HG03159 (cell line): ENCODE results near the gene DPEP3.
"Not testable (repeated sequence)": the region's sequence is repeated elsewhere in the genome, so short reads cannot be mapped to it uniquely, and the experiment has no call there.

Experiments
- ATAC-seq: cut with Tn5 transposase; IDR thresholded peaks from one replicate; pipeline ENCODE4 v1.9.1; 2021; ENCODE audit warnings: mild to moderate bottlenecking, moderate library complexity; ENCODE audit not compliant: unreplicated experiment

Gene DPEP3

DNA sequence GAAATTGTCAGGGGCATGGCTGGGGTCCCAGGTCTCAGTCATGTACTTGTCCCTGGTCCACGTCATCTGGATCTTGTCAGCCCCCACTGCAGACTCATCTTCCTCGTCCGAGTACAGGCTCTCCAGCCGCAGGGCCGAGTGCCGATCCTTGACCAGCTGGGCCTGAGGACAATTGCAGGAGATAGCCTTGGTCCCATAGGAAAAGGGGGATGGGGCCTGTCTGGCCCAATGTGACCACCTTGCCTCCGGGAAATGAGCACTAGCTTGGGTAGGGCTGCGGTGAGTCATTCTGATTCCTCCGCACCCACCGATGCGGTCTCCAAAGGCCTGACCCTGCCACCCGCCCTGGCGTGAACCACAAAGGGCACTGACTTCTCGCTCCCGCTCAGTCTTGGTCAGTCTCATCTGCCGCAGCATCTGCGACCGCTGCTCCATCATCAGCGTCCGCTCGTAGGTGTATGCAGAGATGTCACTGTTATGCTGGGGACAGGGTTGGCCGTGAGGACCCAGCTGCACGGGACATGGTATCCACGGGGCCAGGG is 34.8 kb downstream of the DPEP3 start:
- ATAC-seq, result no peak

DNA sequence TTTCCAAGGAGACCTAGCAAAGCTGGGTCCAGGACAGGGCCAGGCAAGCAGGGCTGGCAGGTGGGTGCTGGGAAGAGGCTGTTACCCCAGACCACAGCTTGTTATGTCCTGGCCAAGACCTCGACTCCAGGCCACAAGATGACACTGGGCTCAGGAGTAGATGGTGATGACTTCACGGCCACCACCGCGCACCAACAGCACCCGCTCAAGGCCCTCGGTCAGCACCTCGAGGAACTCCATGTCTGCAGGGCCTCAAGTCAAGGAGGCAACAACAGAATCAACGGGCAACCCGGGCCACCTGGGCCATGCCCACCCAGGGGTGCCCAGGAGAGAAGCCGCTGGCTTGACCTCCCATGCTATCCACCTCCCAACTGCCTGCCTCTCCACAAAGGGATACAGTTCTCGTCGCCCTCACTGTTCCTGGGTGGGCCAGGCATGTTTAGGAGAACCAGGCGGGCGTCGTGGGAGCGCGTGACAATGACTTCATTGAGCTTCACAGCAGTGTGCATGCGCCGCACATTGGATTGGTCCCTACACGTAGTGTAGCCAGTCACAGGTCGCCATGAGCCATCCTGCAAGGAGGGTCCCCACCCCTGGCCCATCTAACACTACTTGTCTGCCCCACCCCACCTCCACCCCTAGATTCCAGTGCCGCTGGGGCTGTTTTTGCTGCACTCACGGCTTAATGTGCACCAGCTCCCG is 35.5 kb downstream of the DPEP3 start:
- ATAC-seq, result no peak

DNA sequence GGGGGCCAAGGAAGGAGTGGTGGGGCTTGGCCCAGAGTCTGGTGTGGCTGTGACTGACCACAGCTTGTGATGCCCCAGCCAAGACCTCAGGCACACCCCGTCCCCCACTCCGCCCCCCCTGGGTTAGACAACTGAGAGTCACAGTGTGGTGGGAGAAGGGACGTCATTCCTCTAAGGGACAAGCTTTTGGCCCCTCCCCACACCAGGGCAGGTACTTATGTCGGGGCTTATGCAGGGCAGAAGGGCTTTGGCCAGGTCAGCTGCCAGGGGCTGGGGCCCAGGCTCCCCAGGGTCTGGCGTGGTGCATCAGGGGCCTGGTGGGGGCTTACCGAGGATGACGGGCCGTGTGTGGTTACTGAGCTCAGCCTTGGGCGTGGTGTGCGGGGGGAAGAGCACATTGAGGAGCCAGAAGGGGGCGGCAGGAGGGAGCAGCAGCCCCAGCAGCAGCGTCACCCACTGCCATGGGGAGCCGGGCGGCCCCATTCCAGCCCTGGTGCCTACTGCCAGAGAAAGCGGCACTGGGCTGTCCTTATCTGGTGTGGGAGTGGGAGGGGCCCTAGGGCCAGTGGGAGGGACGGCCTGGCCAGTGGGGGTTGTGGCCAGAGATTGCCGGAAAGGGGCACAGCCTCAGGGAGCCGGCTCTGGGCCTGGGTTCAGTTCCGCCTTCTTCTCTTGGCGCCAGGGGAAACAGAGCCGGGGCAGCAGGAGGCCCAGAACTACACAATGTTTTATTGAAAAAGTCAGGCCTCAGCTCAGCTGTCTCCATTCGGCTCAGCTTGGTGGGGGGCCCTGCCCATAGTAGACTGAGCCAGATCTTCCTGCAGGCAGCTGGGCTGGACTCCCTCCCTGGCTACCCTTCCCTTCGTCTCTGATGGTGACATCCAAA is 36.4 kb downstream of the DPEP3 start, which contains the start of gene LCAT:
TSS of gene LCAT (minus strand) at position 502 of the 886 bp plus-strand sequence. CDS start at position 483, 19 bp downstream.
- ATAC-seq, result no peak

DNA sequence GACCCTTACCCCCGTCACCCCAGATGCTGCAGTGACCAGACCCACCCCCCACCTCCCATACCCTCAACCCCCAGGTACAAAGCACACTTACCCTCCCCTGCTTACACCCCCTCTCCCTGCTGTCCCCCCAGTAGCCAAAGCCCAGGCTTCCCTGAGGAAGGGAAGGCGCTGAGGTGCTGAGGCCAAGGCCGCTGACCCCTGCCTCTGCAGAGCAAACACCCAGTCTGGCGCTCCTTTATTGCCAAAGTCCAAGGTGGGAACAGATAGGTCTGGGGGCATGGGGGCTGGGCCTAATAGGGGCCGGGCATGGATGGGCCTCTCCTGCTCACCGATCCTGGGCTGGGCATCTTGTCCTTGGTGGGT is 37.1 kb downstream of the DPEP3 start:
- no peak for ATAC-seq

DNA sequence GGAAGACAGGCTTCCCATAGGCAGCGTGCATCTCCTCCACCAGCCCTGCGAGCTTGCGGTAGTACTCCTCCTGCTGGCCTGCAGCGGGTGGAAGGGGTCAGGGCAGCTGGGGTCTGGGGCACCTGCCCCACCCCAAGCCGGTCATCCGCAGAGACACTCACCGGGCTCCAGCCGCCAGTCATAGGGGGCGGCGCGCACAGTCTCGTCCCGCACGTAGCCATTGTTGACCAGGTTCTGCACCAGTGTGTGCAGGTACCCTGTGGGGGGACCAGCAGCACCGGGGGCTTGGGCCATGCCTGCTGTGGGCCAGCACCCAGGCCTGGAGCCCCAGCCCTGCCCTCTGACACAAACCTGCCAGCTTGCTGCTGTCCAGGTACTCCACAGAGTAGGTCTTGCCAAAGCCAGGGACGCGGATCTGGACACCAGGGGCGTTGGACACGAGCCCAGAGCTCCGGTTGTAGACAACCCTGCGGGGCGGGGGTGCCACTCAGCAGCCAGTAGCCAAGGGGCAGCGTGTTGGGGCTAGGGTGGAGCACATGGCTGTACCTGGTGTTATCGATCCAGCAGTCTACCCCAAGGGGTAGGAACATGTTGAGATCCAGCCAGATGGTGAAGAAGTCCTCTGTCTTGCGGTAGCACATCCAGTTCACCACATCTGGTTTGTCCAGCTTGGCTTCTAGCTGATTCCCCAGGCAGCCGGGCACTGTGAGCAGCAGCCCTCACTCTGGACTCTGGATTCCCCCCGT is 37.6 kb downstream of the DPEP3 start:
- no peak for ATAC-seq

DNA sequence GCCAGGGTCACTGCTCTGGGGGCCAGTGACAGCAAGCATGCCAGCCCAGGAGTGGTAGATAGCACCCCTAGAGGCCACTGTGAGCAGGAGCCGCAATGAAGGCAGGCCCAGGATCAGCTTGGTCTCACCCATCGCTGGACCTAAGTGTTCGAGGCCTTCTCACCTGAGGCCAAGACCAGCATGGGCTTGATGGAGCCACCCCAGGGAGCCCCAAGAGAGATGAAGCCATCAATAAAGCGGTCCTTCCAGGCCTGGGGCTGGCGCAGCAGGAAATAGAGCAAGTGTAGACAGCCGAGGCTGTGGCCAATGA is 38.1 kb downstream of the DPEP3 start:
- no peak for ATAC-seq

DNA sequence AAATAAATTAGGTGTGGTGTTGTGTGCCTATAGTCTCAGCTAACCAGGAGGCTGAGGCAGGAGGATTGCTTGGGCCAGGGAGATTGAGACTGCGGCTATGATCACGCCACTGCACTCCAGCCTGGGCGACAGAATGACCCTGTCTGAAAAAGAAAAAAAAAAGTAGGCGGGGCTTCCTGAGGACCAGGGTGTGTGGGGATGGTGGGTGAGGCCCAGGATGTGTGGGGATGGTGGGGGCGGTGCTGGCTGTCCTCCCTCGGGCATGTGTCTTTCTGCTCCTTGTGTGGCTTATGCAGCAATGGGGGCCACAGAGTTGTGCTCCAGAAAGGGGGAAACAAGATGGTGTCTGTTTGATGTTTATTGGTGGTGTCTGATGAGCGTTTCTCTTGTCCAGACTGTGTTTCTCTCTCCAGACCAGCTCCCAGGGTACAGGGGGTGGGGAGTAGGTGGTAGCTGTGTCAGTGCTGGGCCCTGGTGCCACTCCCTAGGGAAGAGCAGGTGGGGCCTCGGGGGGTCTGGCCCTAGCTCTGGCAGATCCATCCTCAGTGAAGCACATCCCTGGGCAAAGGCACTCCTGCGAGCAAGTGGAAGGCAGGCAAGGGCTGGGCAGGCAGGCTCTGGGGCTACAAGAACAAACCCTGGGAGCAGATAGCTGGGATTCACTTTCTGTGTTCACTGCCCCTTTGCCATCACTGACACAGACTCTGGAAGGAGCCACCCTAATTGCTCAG is 38.7 kb downstream of the DPEP3 start:
- ATAC-seq, result no peak

DNA sequence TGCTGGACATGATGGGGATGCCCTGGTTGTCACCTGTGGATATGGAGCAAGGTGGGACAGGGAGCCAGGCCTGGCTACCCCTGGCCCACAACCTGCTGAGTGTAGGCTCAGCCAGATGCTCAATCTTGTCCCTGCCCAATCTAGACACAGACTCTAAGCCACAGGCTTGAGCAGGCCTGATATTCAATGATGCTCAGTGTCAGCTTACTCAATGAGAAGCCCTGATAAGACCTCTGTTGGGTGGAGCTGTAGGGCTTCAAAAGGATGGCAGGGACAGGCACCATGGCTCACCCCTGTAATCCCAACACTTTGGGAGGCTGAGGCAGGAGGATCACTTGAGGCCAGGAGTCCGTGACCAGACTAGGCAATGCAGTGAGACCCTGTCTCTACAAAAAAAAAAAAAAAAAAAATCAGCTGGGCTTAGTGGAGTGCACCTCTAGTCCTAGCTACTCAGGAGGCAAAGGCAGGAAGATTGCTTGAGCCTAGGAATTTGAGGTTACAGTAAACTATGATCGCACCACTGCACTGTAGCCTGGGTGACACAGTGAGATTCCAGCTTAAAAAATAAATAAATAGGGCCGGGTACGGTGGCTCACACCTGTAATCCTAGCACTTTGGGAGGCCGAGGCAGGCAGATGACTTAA is 39.7 kb downstream of the DPEP3 start:
- ATAC-seq, result no peak

DNA sequence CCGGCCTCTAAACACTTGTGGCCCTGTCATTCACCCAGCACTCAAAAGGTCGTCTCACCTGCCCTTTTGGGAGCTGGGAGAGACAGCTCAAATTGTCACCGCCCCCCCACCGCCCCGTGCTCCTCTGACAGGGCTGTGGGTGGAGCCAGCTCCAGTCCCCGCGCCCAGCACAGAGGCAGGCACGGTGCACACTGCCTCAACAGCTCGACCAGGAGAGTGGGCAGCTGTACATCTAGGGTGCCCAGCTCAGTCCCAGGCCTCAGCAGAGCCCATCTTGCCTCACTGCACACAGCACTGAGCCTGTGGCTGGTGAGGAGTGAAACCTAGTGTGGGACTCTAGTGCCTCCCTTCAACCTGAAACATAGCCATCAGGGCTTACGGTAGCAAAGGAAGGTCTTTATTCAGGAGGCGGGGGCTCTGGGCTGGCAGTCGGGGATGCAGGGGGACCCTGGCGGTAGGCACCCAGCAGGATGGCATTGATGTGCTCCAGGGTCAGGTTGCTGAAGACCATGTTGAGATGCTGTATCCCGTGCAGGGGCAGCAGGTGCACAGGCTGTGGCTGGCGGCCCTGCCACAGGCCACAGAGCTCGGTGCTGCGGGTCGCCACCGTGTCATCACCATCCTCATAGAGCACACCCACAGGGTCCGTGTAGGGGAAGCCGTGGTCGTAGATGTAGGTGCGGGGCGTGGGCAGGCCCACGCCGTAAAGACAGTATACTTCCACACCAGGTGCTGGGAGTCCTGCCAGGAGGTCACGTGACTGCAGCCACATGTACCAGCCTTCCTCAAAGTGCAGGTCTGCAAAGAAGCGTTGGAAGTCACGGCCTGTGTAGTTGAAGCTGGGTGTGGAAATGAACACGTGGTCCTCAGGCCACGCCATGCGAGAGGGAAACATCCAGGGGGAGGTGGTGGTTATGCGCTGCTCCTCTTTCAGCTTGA is 40.5 kb downstream of the DPEP3 start:
- no peak for ATAC-seq

DNA sequence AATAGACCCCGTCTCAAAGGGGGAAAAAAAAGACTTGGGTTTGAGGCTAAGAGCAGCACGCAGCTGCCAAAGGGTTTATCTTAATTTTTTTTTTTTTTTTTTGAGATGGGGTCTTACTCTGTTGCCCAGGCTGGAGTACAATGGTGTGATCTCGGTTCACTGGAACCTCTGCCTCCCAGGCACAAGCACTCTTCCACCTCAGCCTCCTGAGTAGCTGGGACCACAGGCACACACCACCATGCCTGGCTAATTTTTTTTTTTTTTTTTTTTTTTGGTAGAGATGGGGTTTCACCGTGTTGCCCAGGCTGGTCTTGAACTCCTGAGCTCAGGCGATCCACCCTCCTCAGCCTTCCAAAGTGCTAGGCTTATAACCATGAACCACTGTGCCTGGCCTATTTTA is 42.6 kb downstream of the DPEP3 start:
- not testable (repeated sequence) for ATAC-seq

DNA sequence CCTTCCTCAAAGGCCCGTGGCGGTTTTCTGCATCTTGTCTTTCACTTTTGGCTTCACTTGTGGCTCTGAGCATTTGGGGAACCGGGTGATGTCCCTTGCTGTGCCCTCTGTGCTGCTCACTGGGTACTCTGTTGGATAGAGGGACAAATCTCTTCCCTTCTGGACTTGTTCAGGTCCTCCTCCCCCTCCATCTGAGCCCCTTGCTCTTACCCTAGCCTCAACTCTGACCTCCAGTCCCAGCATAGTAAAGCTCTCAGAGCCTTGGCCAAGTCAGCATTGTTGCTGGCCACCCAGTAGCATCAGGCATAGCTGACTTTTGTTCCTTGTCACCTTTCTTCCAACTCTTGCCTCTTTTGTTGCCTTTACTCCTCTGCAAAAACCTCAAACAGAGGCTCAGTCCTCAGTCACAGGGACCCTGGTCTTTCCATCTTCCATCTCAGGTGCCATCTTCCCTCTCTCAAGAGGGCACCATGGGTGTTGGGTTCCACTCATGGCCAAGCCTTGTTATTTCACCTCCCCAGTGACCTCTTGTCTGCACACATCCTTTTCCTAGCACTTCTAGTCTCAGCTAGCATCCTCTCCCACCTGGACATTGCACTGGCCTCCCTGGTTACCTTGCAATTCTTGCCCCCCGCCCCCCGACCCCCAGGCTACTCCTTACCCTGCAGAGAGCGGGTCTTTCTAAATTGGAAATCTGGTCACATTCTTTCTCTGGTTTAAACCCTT is 43.3 kb downstream of the DPEP3 start:
- no peak for ATAC-seq

DNA sequence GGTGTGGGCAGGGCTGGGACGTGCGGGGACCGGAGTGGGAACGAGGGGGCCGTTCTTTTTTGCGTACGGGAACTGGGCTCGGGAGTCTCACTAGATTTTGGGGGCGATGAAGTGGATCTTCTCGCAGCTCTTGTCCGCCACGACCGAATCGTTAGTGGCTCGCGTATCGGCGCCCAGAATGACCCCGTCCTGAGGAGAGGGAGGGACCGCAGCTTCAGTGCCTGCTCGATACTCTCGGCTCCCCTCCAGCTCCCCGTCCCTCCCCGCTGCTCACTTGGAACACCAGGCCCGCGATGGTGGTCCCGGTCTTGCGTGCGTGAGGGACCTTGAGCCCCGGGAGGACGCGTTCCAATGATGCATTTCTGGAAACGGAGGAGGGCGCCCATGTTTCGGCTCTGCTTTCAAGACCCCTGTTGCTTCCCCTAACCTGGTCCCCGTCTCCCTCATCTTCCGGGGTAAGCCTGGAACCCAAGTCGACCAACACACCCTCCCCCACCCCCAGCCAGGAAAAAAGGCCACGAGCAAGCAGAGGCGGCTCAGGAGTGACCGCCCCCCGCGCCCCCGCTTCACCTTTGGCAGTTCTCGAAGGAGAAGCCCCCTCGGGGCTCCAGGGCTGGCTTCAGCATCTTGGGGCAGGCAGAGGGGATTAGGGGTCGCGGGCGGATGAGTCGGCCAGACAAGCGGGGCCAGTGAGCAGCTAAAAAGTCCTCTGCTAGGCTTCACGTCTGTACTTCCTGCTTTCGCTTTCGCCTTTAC is 44.0 kb downstream of the DPEP3 start, which contains the start of gene PSMB10:
TSS of gene PSMB10 (minus strand) at position 727 of the 756 bp plus-strand sequence. CDS start at position 626, 101 bp downstream.
- ATAC-seq, result peak; percentile 53

DNA sequence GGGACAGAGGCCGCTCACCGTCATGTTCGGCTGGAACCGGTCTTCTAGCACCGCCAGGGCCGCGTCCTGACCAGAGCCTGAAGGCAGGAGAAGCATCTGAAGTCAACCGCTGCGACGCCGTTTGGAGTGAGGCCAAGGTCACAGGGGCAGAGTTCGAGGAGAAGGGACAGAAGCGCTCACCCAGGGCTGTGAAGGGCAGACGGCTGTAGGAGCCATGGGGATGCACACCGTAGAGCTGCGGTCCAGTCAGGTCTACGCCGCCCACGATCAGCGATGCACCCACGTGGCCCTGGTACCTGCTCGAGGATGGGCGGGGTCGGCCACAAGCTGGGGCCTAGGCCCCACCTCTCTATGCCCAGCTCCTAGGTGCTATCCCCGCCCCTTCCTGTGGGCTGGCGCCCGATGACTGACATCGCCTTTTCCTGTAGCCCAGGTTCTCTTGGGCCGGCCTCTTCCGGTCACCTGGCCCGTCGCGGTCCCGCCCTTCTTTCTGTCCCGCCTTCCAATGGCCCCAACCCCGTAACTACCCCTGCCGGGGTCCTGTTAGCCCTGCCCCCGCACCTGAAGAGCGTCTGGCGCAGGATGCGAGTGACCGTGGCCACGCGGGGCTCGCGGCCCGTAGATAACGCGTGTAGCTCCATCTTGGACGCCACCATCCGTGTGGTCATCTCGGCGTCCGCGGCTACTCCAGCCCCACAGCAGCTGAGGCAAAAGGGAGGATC is 44.7 kb downstream of the DPEP3 start:
- peak; percentile 85 for ATAC-seq

DNA sequence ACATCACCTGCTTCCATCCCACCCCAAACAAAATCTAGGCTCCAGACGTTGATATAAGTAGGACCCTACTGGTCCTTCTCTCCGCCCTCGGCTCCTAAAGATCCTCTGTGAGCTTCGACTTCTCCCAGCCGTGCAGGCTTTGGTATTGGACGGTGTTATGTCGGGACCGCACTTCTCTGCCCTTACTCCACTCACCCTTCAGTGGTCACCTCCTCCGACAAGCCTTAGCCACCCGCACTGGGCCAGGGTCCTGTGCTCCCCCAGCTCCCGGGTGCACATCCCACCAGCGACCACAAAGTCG is 45.2 kb downstream of the DPEP3 start:
- no peak for ATAC-seq

DNA sequence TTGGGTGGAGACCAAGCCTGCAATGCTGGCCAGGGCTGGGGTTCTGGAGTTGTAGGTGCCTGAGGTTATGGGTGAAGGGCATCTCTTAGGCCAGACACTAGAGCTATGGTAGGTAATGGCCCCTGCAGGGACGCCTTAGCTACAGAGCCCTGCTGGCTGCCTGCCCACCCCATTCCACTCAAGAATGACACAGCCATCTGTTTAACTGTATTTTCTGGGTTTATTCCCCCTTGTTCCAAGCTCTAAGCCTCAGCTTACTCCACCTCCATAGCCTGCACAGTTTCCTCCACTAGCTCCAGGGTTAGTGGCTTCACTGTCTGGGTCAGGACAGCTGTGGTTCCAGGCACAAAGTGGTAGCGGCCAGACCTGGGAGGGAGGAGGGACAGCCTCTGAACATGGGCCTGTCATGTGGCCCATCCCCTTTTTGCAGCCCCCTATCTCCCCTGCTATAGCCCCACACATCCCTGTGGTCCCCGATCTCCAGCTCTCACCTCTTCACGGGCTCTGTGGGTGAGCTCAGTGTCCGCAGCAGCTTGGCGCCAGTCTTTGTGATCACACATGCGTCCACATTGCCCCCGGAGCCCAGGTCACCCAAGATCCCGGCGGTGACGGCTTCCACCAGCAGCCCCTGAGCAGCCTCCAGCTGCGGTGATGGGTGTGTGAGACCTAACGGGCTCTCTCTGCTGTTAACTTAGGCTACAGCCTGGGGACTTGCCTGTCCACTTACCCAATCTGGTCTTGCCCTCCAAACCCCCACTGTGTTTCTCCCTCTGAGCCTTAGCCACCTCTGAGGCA is 45.8 kb downstream of the DPEP3 start:
- no peak for ATAC-seq

DNA sequence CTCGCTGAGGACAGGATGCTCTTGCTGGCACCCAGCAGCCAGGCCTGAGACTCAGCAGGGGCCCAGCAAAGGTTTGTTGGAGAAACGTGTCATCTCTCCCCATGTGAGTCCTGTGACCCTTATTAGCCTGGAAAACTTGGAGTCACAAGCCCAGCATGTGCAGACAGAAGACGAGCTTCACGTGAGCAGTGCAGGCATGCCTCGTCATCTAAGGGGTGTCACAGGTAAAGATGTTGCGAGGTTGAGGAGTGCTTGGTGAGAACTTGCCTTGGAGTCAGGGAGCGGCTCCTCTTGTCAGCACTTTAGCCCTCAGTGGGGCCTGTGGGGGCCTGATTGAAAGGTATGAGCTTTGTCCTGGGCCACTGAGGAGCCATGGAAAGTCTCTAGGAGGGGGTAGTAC is 46.5 kb downstream of the DPEP3 start:
- ATAC-seq, result no peak
